ENCODE results near the gene METAP1D. TPM values are rescaled to one million over a fixed set of nuclear protein-coding genes. Genes with fewer than 3 reads are reported as not detected.

The METAP1D gene
- total and polyA plus RNA-seq, 4 donors = 3.3 to 7.1 (median 4.4) TPM

GRCh38 chr2:172098650-172099471 is 99.1 kb downstream of the METAP1D start:
- Histone ChIP-seq H3K4me3 (ENCODE audit: low read depth in 1 of 3, low read length in 3 of 3) (peak overlapping the region in 1 of 3 donors; percentile 19), H3K36me3 (ENCODE audit: control insufficient read depth in 4 of 4, insufficient read depth in 3 of 4, low read depth in 1 of 4, low read length in 3 of 4) (no peaks in the 10 kb centered on the region), H3K27ac (ENCODE audit: low read depth in 1 of 2, low read length in 2 of 2) (no peak overlapping the region), H3K27me3 (ENCODE audit: control insufficient read depth in 4 of 4, insufficient read depth in 4 of 4, low read length in 3 of 4) (peaks cover 15 to 19% (median 18%) of the 10 kb centered on the region in 4 donors), H3K9me3 (ENCODE audit: control insufficient read depth in 4 of 4, low read length in 3 of 4) (peaks cover 0 to 2% (median 0%) of the 10 kb centered on the region in 4 donors), H3K4me1 (ENCODE audit: control insufficient read depth in 4 of 4, insufficient read depth in 4 of 4, low read length in 3 of 4) (peaks cover 22 to 53% (median 35%) of the 10 kb centered on the region in 4 donors), H3K9ac (ENCODE audit: low read depth in 1 of 2, low read length in 2 of 2) (no peak overlapping the region)
- DNase-seq (ENCODE audit: low spot score) = no peak
- 7% methylated on average over 61 of the region's 61 CpGs for WGBS
- TF ChIP-seq YY1 (IDR thresholded peaks at IDR 0.05) (no peak), FOXA1 (IDR thresholded peaks at IDR 0.05) (no peak), RXRA (IDR thresholded peaks at IDR 0.05) (no peak), SP1 (IDR thresholded peaks at IDR 0.05) (no peak), RAD21 (IDR thresholded peaks at IDR 0.05) (no peak), FOXA2 (IDR thresholded peaks at IDR 0.05) (no peak), TAF1 (conservative IDR thresholded peaks at IDR 0.05) (no peak), HNF4A (conservative IDR thresholded peaks at IDR 0.05) (no peak), HNF4G (IDR thresholded peaks at IDR 0.05) (no peak)
- TF ChIP-seq, protein P1, sequence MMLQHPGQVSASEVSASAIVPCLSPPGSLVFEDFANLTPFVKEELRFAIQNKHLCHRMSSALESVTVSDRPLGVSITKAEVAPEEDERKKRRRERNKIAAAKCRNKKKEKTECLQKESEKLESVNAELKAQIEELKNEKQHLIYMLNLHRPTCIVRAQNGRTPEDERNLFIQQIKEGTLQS (IDR thresholded peaks at IDR 0.05) = no peak
- TF ChIP-seq, protein P2, sequence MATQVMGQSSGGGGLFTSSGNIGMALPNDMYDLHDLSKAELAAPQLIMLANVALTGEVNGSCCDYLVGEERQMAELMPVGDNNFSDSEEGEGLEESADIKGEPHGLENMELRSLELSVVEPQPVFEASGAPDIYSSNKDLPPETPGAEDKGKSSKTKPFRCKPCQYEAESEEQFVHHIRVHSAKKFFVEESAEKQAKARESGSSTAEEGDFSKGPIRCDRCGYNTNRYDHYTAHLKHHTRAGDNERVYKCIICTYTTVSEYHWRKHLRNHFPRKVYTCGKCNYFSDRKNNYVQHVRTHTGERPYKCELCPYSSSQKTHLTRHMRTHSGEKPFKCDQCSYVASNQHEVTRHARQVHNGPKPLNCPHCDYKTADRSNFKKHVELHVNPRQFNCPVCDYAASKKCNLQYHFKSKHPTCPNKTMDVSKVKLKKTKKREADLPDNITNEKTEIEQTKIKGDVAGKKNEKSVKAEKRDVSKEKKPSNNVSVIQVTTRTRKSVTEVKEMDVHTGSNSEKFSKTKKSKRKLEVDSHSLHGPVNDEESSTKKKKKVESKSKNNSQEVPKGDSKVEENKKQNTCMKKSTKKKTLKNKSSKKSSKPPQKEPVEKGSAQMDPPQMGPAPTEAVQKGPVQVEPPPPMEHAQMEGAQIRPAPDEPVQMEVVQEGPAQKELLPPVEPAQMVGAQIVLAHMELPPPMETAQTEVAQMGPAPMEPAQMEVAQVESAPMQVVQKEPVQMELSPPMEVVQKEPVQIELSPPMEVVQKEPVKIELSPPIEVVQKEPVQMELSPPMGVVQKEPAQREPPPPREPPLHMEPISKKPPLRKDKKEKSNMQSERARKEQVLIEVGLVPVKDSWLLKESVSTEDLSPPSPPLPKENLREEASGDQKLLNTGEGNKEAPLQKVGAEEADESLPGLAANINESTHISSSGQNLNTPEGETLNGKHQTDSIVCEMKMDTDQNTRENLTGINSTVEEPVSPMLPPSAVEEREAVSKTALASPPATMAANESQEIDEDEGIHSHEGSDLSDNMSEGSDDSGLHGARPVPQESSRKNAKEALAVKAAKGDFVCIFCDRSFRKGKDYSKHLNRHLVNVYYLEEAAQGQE (IDR thresholded peaks at IDR 0.05) = no peak
- TF ChIP-seq, protein P3, sequence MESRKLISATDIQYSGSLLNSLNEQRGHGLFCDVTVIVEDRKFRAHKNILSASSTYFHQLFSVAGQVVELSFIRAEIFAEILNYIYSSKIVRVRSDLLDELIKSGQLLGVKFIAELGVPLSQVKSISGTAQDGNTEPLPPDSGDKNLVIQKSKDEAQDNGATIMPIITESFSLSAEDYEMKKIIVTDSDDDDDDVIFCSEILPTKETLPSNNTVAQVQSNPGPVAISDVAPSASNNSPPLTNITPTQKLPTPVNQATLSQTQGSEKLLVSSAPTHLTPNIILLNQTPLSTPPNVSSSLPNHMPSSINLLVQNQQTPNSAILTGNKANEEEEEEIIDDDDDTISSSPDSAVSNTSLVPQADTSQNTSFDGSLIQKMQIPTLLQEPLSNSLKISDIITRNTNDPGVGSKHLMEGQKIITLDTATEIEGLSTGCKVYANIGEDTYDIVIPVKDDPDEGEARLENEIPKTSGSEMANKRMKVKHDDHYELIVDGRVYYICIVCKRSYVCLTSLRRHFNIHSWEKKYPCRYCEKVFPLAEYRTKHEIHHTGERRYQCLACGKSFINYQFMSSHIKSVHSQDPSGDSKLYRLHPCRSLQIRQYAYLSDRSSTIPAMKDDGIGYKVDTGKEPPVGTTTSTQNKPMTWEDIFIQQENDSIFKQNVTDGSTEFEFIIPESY (IDR thresholded peaks at IDR 0.05) = no peak
- TF ChIP-seq, protein P4, sequence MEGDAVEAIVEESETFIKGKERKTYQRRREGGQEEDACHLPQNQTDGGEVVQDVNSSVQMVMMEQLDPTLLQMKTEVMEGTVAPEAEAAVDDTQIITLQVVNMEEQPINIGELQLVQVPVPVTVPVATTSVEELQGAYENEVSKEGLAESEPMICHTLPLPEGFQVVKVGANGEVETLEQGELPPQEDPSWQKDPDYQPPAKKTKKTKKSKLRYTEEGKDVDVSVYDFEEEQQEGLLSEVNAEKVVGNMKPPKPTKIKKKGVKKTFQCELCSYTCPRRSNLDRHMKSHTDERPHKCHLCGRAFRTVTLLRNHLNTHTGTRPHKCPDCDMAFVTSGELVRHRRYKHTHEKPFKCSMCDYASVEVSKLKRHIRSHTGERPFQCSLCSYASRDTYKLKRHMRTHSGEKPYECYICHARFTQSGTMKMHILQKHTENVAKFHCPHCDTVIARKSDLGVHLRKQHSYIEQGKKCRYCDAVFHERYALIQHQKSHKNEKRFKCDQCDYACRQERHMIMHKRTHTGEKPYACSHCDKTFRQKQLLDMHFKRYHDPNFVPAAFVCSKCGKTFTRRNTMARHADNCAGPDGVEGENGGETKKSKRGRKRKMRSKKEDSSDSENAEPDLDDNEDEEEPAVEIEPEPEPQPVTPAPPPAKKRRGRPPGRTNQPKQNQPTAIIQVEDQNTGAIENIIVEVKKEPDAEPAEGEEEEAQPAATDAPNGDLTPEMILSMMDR (IDR thresholded peaks at IDR 0.05; ENCODE audit: low read depth, low read length, missing input control) = no peak

DNA sequence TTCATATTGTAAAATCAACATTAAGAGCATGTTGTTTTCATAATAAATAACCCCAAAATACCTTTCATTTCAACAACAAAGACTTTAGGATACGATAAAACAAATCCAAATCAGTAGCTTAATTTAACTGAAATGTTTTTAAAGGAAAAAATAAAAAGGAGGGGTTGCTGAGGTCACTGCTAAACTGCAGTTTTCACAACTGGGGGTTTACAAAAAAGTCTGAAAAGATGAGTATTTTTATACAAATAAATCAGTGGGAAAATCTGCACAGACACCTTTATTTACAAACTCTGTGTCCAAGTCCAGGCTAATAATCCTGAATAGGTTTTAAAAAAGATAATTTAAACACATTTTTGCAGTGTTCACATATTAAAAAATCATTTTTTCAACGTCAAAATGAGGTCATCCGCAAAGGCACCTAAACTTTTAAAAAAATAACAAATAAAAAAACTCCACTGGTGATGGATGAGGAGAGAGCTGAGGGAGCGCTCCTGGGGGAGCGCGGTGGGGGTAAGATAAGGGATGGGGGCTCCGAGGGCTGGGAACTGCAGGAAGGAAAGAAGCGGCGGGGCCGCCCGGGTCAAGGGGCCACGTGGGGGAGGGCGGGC is 99.8 kb downstream of the METAP1D start:
- WGBS = 7% methylated on average over 13 of the region's 13 CpGs
- Histone ChIP-seq H3K9me3 (ENCODE audit: control insufficient read depth in 4 of 4, low read length in 3 of 4) (peaks cover 0 to 2% (median 0%) of the 10 kb centered on the region in 4 donors), H3K9ac (ENCODE audit: low read depth in 1 of 2, low read length in 2 of 2) (no peak overlapping the region), H3K36me3 (ENCODE audit: control insufficient read depth in 4 of 4, insufficient read depth in 3 of 4, low read depth in 1 of 4, low read length in 3 of 4) (no peaks in the 10 kb centered on the region), H3K4me1 (ENCODE audit: control insufficient read depth in 4 of 4, insufficient read depth in 4 of 4, low read length in 3 of 4) (peaks cover 22 to 51% (median 34%) of the 10 kb centered on the region in 4 donors), H3K27me3 (ENCODE audit: control insufficient read depth in 4 of 4, insufficient read depth in 4 of 4, low read length in 3 of 4) (peaks cover 13 to 18% (median 16%) of the 10 kb centered on the region in 4 donors), H3K4me3 (ENCODE audit: low read depth in 1 of 3, low read length in 3 of 3) (no peak overlapping the region), H3K27ac (ENCODE audit: low read depth in 1 of 2, low read length in 2 of 2) (no peak overlapping the region)
- no peak for DNase-seq (ENCODE audit: low spot score)
- no peak for TF ChIP-seq EGR1 (IDR thresholded peaks at IDR 0.05; ENCODE audit: low read depth in 2 of 2)
- no peak for TF ChIP-seq JUND (IDR thresholded peaks at IDR 0.05)
- TF ChIP-seq NR2F2 (IDR thresholded peaks at IDR 0.05) = no peak
- TF ChIP-seq, protein P5, sequence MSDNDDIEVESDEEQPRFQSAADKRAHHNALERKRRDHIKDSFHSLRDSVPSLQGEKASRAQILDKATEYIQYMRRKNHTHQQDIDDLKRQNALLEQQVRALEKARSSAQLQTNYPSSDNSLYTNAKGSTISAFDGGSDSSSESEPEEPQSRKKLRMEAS (IDR thresholded peaks at IDR 0.05) = no peak
- no peak for TF ChIP-seq HNF4G (IDR thresholded peaks at IDR 0.05)
- TF ChIP-seq, protein P3 (IDR thresholded peaks at IDR 0.05) = no peak
- TF ChIP-seq, protein P1 (IDR thresholded peaks at IDR 0.05) = no peak
- TF ChIP-seq RXRA (IDR thresholded peaks at IDR 0.05) = no peak

All from liver (tissue), 9 donors.